IMR-90 (cell line): ENCODE measurements around the gene STAC2. TPM values are rescaled to one million over a fixed set of nuclear protein-coding genes. Genes with fewer than 3 reads are reported as not detected.
A peak's percentile ranks its signal among the peaks of the same experiment; 100 is the strongest.

Source experiments
- ATAC-seq: fragments of 200-7000 bp; cut with Tn5 transposase; 2 replicates; pipeline ENCODE4 v1.9.1; 2020; ENCODE audit warnings: low read depth, mild to moderate bottlenecking, moderate library complexity
- BruUV-seq: library from RNA; stranded (reverse); fragments of 400-500 nt; replicated peaks from 2 replicates; lab custom pipeline; 2021; lab: Mats Ljungman, UMichigan
- CTCF ChIA-PET: fragments of 300-600 bp; formaldehyde crosslinking; extraction: SDS; loops from one replicate; lab custom pipeline; 2021; ENCODE audit warnings: antibody characterized with exemption; lab: Yijun Ruan, JAX
- POLR2A ChIA-PET: fragments of 300-600 bp; sonication (Branson Sonifier 250); formaldehyde crosslinking; loops from one replicate; lab custom pipeline; 2022; ENCODE audit warnings: antibody characterized with exemption; ENCODE audit not compliant: unreplicated experiment; lab: Charles Lee
- DNase-seq: peaks from one replicate; pipeline ENCODE4 v3.0.0; 2013
- H2AFZ ChIP-seq: replicated peaks from 2 replicates; pipeline ENCODE3; 2013; ENCODE audit warnings: low read length, mild to moderate bottlenecking; ENCODE audit not compliant: poor library complexity
- H2AK5ac ChIP-seq: 2 replicates; pipeline ENCODE4 v1.6.1; 2013; ENCODE audit warnings: low read depth, low read length, inconsistent platforms
- H2AK9ac ChIP-seq: replicated peaks from 2 replicates; pipeline ENCODE3; 2013; ENCODE audit warnings: mild to moderate bottlenecking, low read depth, low read length, moderate library complexity; ENCODE audit not compliant: poor library complexity
- H2BK120ac ChIP-seq: 2 replicates; pipeline ENCODE4 v1.6.1; 2013; ENCODE audit warnings: low read depth, low read length, inconsistent platforms
- H2BK15ac ChIP-seq: 3 replicates; pipeline ENCODE4 v1.6.1; 2013; ENCODE audit warnings: low read depth, low read length, inconsistent platforms
- H2BK20ac ChIP-seq: 2 replicates; pipeline ENCODE4 v1.6.1; 2013; ENCODE audit warnings: low read depth, mild to moderate bottlenecking, inconsistent platforms, low read length, moderate library complexity
- H2BK5ac ChIP-seq: 2 replicates; pipeline ENCODE4 v1.6.1; 2013; ENCODE audit warnings: mild to moderate bottlenecking, low read depth, low read length, inconsistent platforms; ENCODE audit not compliant: poor library complexity, severe bottlenecking
- H3K14ac ChIP-seq: replicated peaks from 2 replicates; pipeline ENCODE4 v1.6.1; 2013; ENCODE audit warnings: low read depth, low read length, inconsistent platforms
- H3K18ac ChIP-seq: 2 replicates; pipeline ENCODE4 v1.6.1; 2013; ENCODE audit warnings: low read depth, low read length, control low read depth
- H3K23ac ChIP-seq: 2 replicates; pipeline ENCODE4 v1.6.1; 2013; ENCODE audit warnings: low read depth, low read length, inconsistent platforms
- H3K27ac ChIP-seq: 2 replicates; pipeline ENCODE4 v1.5.1; 2013; ENCODE audit warnings: mild to moderate bottlenecking, control low read depth, low read length; ENCODE audit not compliant: insufficient read depth
- H3K27me3 ChIP-seq: 2 replicates; pipeline ENCODE4 v1.6.1; 2013; ENCODE audit warnings: low read length; ENCODE audit not compliant: control insufficient read depth, insufficient read depth
- H3K36me3 ChIP-seq: 2 replicates; pipeline ENCODE4 v1.6.1; 2013; ENCODE audit warnings: low read length, mixed read lengths; ENCODE audit not compliant: control insufficient read depth, insufficient read depth
- H3K4ac ChIP-seq: 2 replicates; pipeline ENCODE4 v1.6.1; 2013; ENCODE audit warnings: low read depth, low read length, inconsistent platforms
- H3K4me1 ChIP-seq: 2 replicates; pipeline ENCODE4 v1.6.1; 2013; ENCODE audit warnings: low read length, mixed read lengths; ENCODE audit not compliant: control insufficient read depth, insufficient read depth
- H3K4me2 ChIP-seq: 2 replicates; pipeline ENCODE4 v1.6.1; 2013; ENCODE audit warnings: low read depth, mild to moderate bottlenecking, control low read depth, low read length, moderate library complexity
- H3K4me3 ChIP-seq: 2 replicates; pipeline ENCODE4 v1.5.1; 2013; ENCODE audit warnings: low read depth, mild to moderate bottlenecking, control low read depth, low read length, moderate library complexity; ENCODE audit not compliant: insufficient read depth
- H3K56ac ChIP-seq: 2 replicates; pipeline ENCODE4 v1.6.1; 2013; ENCODE audit warnings: low read length, inconsistent platforms; ENCODE audit not compliant: insufficient read depth; ENCODE audit errors: extremely low read depth
- H3K79me1 ChIP-seq, 2 experiments: 2 replicates each; pipeline ENCODE4 v1.6.1; 2013; ENCODE audit warnings: low read length in 2 of 2, inconsistent platforms in 1 of 2, low read depth in 1 of 2
- H3K9ac ChIP-seq: 2 replicates; pipeline ENCODE4 v1.6.1; 2013; ENCODE audit warnings: low read depth, low read length, control low read depth
- H3K9me1 ChIP-seq: 2 replicates; pipeline ENCODE4 v1.6.1; 2013; ENCODE audit warnings: low read length, inconsistent platforms; ENCODE audit not compliant: insufficient read depth
- H3K9me3 ChIP-seq: 2 replicates; pipeline ENCODE4 v1.6.1; 2013; ENCODE audit warnings: low read length; ENCODE audit not compliant: control insufficient read depth, insufficient read depth
- H4K20me1 ChIP-seq: 2 replicates; pipeline ENCODE4 v1.6.1; 2013; ENCODE audit warnings: low read length, inconsistent platforms; ENCODE audit not compliant: insufficient read depth
- H4K5ac ChIP-seq: 2 replicates; pipeline ENCODE4 v1.6.1; 2013; ENCODE audit warnings: mild to moderate bottlenecking, low read depth, low read length, control low read depth
- H4K8ac ChIP-seq, 2 experiments: 2 replicates each; pipeline ENCODE4 v1.6.1; 2013; ENCODE audit warnings: low read depth in 2 of 2, low read length in 2 of 2, control low read depth in 1 of 2, inconsistent platforms in 1 of 2
- H4K91ac ChIP-seq: 2 replicates; pipeline ENCODE4 v1.6.1; 2013; ENCODE audit warnings: low read depth, low read length, inconsistent platforms; ENCODE audit not compliant: insufficient read depth
- BHLHE40 ChIP-seq: fragments of 150-350 bp; IDR thresholded peaks from 2 replicates; pipeline ENCODE4 v1.6.1; 2016; ENCODE audit warnings: mild to moderate bottlenecking, low read depth, low read length
- CEBPB ChIP-seq: IDR thresholded peaks from 2 replicates; pipeline ENCODE4 v1.6.1; 2012; ENCODE audit warnings: low read depth, low read length, improper control_type of control experiment
- CHD1 ChIP-seq: IDR thresholded peaks from 2 replicates; pipeline ENCODE4 v1.6.1; 2012; ENCODE audit warnings: low read depth, low read length, improper control_type of control experiment
- CTCF ChIP-seq: conservative IDR thresholded peaks from 2 replicates; pipeline ENCODE4 v1.5.1; 2012; ENCODE audit warnings: mild to moderate bottlenecking, low read depth, low read length, improper control_type of control experiment
- FOS ChIP-seq: fragments of 150-350 bp; IDR thresholded peaks from 2 replicates; pipeline ENCODE4 v1.6.1; 2016; ENCODE audit warnings: low read depth, low read length
- MAFK ChIP-seq: IDR thresholded peaks from 2 replicates; pipeline ENCODE4 v1.6.1; 2012; ENCODE audit warnings: low read depth, low read length, improper control_type of control experiment
- MXI1 ChIP-seq: IDR thresholded peaks from 2 replicates; pipeline ENCODE4 v1.6.1; 2012; ENCODE audit warnings: low read depth, mild to moderate bottlenecking, low read length, moderate library complexity, borderline replicate concordance
- NFE2L2 ChIP-seq: fragments of 150-350 bp; IDR thresholded peaks from 2 replicates; pipeline ENCODE4 v1.6.1; 2016; ENCODE audit warnings: low read depth, mild to moderate bottlenecking, low read length
- POLR2A ChIP-seq: IDR thresholded peaks from 2 replicates; pipeline ENCODE4 v1.6.1; 2012; ENCODE audit warnings: mild to moderate bottlenecking, low read depth, low read length
- RAD21 ChIP-seq: IDR thresholded peaks from 2 replicates; pipeline ENCODE4 v1.6.1; 2012; ENCODE audit warnings: low read length, improper control_type of control experiment
- RCOR1 ChIP-seq: IDR thresholded peaks from 2 replicates; pipeline ENCODE4 v1.6.1; 2012; ENCODE audit warnings: mild to moderate bottlenecking, low read length, improper control_type of control experiment; ENCODE audit not compliant: insufficient replicate concordance
- RFX5 ChIP-seq: IDR thresholded peaks from 2 replicates; pipeline ENCODE4 v1.8.0; 2012; ENCODE audit warnings: low read depth, mild to moderate bottlenecking, low read length, moderate library complexity
- SMC3 ChIP-seq: fragments of 150-350 bp; IDR thresholded peaks from 2 replicates; pipeline ENCODE4 v1.6.1; 2016; ENCODE audit warnings: low read depth, mild to moderate bottlenecking, antibody characterized with exemption, low read length, moderate library complexity
- WGBS, 2 experiments: methylation state at CpG; one replicate each; pipeline versions ENCODE4 v1.1.5 to v1.1.7; 2013; ENCODE audit warnings: missing lambda C conversion rate in 2 of 2; ENCODE audit not compliant: insufficient read length in 1 of 2; ENCODE audit errors: extremely low coverage in 2 of 2; 5-methylcytosine and 5-hydroxymethylcytosine counted together
- dilution Hi-C: fragments of 300-500 bp; cut with HindIII; formaldehyde crosslinking; loops from one replicate; pipeline ENCODE4 v1.14.3; 2018; ENCODE audit warnings: low sequenced_read_pairs; ENCODE audit not compliant: unreplicated experiment
- in situ Hi-C: fragments of 300-500 bp; cut with MboI; formaldehyde crosslinking; loops from 3 replicates; pipeline ENCODE4 v1.14.3; 2019; ENCODE audit warnings: low sequenced_read_pairs, inconsistent platforms, mixed read lengths
- intact Hi-C: fragments of 100-400 bp; cut with micrococcal nuclease; formaldehyde crosslinking; loops from 2 replicates; pipeline ENCODE4 v1.10.0; 2022
- polyA plus RNA-seq, 3 experiments: library from polyadenylated mRNA; depleted of rRNA; stranded (reverse); fragments of >200 nt; gene quantifications; 2 replicates each; pipeline ENCODE4 v1.2.3, GENCODE V29; 2012; ENCODE audit warnings: low replicate concordance in 1 of 3
- total RNA-seq: library from RNA; depleted of rRNA; stranded (reverse); fragments of >200 nt; gene quantifications from 2 replicates; pipeline ENCODE4 v1.2.3, GENCODE V29; 2012
- TF ChIP-seq, protein P1 (sequence below): fragments of 150-350 bp; IDR thresholded peaks from 2 replicates; pipeline ENCODE4 v1.6.1; 2016; ENCODE audit warnings: low read depth, mild to moderate bottlenecking, low read length, moderate library complexity, borderline replicate concordance
- TF ChIP-seq, protein P2 (sequence below): fragments of 150-350 bp; IDR thresholded peaks from 2 replicates; pipeline ENCODE4 v1.6.1; 2017; ENCODE audit warnings: mild to moderate bottlenecking, antibody characterized with exemption, low read length, low read depth

Gene STAC2
- total and polyA plus RNA-seq, 2 of the 4 experiments (the other 2 are of a cell fraction) = 0.02 TPM; not detected in 1

GRCh38 chr17:39239640-39240314, 14.0 kb upstream of the STAC2 start:
- Histone ChIP-seq H3K36me3 (no peaks in the 10 kb centered on the region), H2AFZ (no peak overlapping the region), H3K4me3 (no peak overlapping the region), H3K23ac (no peak overlapping the region), H3K56ac (no peak overlapping the region), H2BK15ac (no peak overlapping the region), H2AK5ac (no peak overlapping the region), H3K27me3 (peaks cover 4% of the 10 kb centered on the region; the same call in 1 of the 2 replicates), H3K18ac (no peak overlapping the region), H4K8ac (no peak overlapping the region), H4K20me1 (no peaks in the 10 kb centered on the region), H4K91ac (no peak overlapping the region), H3K27ac (no peak overlapping the region), H4K5ac (no peak overlapping the region), H2AK9ac (no peak overlapping the region), H3K4me1 (no peaks in the 10 kb centered on the region; the same call in 1 of the 2 replicates), H3K9ac (no peak overlapping the region), H3K14ac (no peak overlapping the region), H2BK120ac (no peak overlapping the region), H3K4ac (no peak overlapping the region), H3K9me1 (no peaks in the 10 kb centered on the region), H3K9me3 (no peaks in the 10 kb centered on the region), H3K79me1 (no peaks in the 10 kb centered on the region), H2BK5ac (no peak overlapping the region), H3K4me2 (no peak overlapping the region), H2BK20ac (no peak overlapping the region)
- CTCF ChIA-PET = no interaction called here
- in situ Hi-C loops = loop anchor here (10.0 kb wide), 1 partner anchor 255 kb away; no protein-coding TSS in a partner anchor
- dilution Hi-C loops = no loop called here
- intact Hi-C loops = loop anchor here (5.0 to 10.0 kb wide), 2 partner anchors 175 to 442 kb away; partner anchors contain the start of gene PIP4K2B
- DNase-seq (no peak), ATAC-seq (peak; percentile 28; the same call in 1 of the 2 replicates)
- 19% methylated on average over 6 of the region's 16 CpGs; no CpG with 5 or more reads in 1 of the 2 experiments for WGBS, 2 experiments
- POLR2A ChIA-PET = no interaction called here
- BruUV-seq = no TSS peak
- TF ChIP-seq MAFK = no peak
- TF ChIP-seq SMC3 = peak; percentile 34
- no peak for TF ChIP-seq FOS
- TF ChIP-seq RAD21 = peak; percentile 27; the same call in 1 of the 2 replicates
- TF ChIP-seq CTCF = peak; percentile 44
- no peak for TF ChIP-seq CEBPB
- TF ChIP-seq POLR2A = no peak
- no peak for TF ChIP-seq RFX5
- TF ChIP-seq, protein P1, sequence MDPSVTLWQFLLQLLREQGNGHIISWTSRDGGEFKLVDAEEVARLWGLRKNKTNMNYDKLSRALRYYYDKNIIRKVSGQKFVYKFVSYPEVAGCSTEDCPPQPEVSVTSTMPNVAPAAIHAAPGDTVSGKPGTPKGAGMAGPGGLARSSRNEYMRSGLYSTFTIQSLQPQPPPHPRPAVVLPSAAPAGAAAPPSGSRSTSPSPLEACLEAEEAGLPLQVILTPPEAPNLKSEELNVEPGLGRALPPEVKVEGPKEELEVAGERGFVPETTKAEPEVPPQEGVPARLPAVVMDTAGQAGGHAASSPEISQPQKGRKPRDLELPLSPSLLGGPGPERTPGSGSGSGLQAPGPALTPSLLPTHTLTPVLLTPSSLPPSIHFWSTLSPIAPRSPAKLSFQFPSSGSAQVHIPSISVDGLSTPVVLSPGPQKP = no peak
- TF ChIP-seq BHLHE40 = no peak
- no peak for TF ChIP-seq MXI1
- TF ChIP-seq, protein P2, sequence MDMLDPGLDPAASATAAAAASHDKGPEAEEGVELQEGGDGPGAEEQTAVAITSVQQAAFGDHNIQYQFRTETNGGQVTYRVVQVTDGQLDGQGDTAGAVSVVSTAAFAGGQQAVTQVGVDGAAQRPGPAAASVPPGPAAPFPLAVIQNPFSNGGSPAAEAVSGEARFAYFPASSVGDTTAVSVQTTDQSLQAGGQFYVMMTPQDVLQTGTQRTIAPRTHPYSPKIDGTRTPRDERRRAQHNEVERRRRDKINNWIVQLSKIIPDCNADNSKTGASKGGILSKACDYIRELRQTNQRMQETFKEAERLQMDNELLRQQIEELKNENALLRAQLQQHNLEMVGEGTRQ = no peak
- no peak for TF ChIP-seq NFE2L2
- TF ChIP-seq RCOR1 = no peak
- no peak for TF ChIP-seq CHD1
